CD4-positive, alpha-beta memory T cell (primary cell): ENCODE results near the gene CDC42EP4. TPM values are rescaled to one million over a fixed set of nuclear protein-coding genes. Genes with fewer than 3 reads are reported as not detected.

Source experiments
- CTCF ChIA-PET: fragments of 350-600 bp; sonication (Branson Sonifier 250); formaldehyde crosslinking; loops from one replicate; lab custom pipeline; 2021; ENCODE audit warnings: inconsistent platforms; ENCODE audit not compliant: partially characterized antibody; lab: Charles Lee
- POLR2A ChIA-PET: fragments of 350-600 bp; sonication (Branson Sonifier 250); formaldehyde crosslinking; loops from one replicate; lab custom pipeline; 2021; ENCODE audit not compliant: partially characterized antibody; lab: Charles Lee
- DNase-seq, 5 donors: peaks; one replicate each; pipeline versions ENCODE4 v3.0.0 to v3.0.0-alpha.2; 2020 to 2022; ENCODE audit warnings: mixed read lengths in 1 of 5
- H3K27ac ChIP-seq: one replicate; pipeline ENCODE4 v1.7.0; 2013; ENCODE audit warnings: low read depth, low read length
- H3K27me3 ChIP-seq: 2 replicates; pipeline ENCODE4 v1.7.0; 2013; ENCODE audit warnings: mild to moderate bottlenecking, low read length, moderate library complexity; ENCODE audit not compliant: insufficient read depth
- H3K36me3 ChIP-seq: 2 replicates; pipeline ENCODE4 v1.7.0; 2013; ENCODE audit warnings: mild to moderate bottlenecking, low read length, moderate library complexity; ENCODE audit not compliant: insufficient read depth
- H3K4me1 ChIP-seq: 2 replicates; pipeline ENCODE4 v1.7.0; 2013; ENCODE audit warnings: mild to moderate bottlenecking, low read length, moderate library complexity; ENCODE audit not compliant: insufficient read depth
- H3K4me3 ChIP-seq, 2 donors: one replicate each; pipeline ENCODE4 v1.7.0; 2013; ENCODE audit warnings: low read length in 2 of 2, mild to moderate bottlenecking in 1 of 2
- H3K9me3 ChIP-seq, 2 donors: one replicate each; pipeline ENCODE4 v1.7.0; 2013; ENCODE audit warnings: low read length in 2 of 2, control low read depth in 1 of 2; ENCODE audit not compliant: control insufficient read depth in 1 of 2
- H3K27ac Mint-ChIP-seq, 7 donors: one replicate each; pipeline ENCODE4 v1.8.0; 2020 to 2021; ENCODE audit warnings: mixed read lengths in 7 of 7, mild to moderate bottlenecking in 6 of 7, inconsistent platforms in 3 of 7, moderate library complexity in 3 of 7
- H3K27me3 Mint-ChIP-seq, 2 donors: one replicate each; pipeline ENCODE4 v1.8.0; 2020 to 2021; ENCODE audit warnings: mixed read lengths in 2 of 2
- H3K36me3 Mint-ChIP-seq, 2 donors: one replicate each; pipeline ENCODE4 v1.8.0; 2020 to 2021; ENCODE audit warnings: mixed read lengths in 2 of 2, inconsistent platforms in 1 of 2, mild to moderate bottlenecking in 1 of 2
- H3K4me1 Mint-ChIP-seq, 4 donors: one replicate each; pipeline ENCODE4 v1.8.0; 2020 to 2021; ENCODE audit warnings: mixed read lengths in 4 of 4, mild to moderate bottlenecking in 1 of 4
- H3K4me3 Mint-ChIP-seq, 8 donors: one replicate each; pipeline ENCODE4 v1.8.0; 2020 to 2021; ENCODE audit warnings: mixed read lengths in 8 of 8, mild to moderate bottlenecking in 7 of 8, moderate library complexity in 6 of 8, inconsistent platforms in 3 of 8
- H3K9me3 Mint-ChIP-seq, 8 donors: one replicate each; pipeline ENCODE4 v1.8.0; 2020 to 2021; ENCODE audit warnings: mixed read lengths in 8 of 8, mild to moderate bottlenecking in 5 of 8, inconsistent platforms in 3 of 8, moderate library complexity in 1 of 8
- intact Hi-C: fragments of 100-400 bp; cut with micrococcal nuclease; formaldehyde crosslinking; loops from one replicate; pipeline ENCODE4 v1.15.1; 2023
- polyA plus RNA-seq, 2 donors: library from polyadenylated mRNA; unstranded; fragments of 300-500 nt; fragmentation: Illumina TruSeq; gene quantifications; one replicate each; pipeline ENCODE4 v1.2.3, GENCODE V29; 2021
- total RNA-seq, 2 experiments: library from RNA; stranded (reverse); gene quantifications; one replicate each; pipeline ENCODE4 v1.2.3, GENCODE V29; 2021

The CDC42EP4 gene
- total and polyA plus RNA-seq, 4 experiments from 2014 or later, result 0.37 to 1.4 (median 1.0) TPM

DNA sequence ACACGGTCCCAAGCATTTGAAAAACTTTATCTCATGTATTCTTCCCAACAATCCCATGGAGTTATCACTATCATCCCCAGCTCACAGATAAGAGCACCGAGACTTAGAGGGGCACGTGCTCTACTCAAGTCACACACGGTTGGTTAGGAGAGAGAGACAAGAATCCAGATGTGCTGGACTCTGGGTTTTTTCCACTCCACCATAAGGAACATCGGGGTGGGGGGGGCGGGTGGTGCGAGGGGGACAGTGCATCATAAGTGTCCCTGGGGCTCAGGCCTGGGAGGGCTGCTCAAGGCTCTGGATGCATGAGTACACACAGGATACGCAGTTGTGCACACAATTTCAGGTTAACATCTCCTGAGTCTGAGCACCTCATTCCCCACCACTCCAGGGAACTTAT lies 7.4 kb downstream of the CDC42EP4 start:
- Mint-ChIP-seq H3K27me3 (peaks cover 0 to 3% of the 10 kb centered on the region in 2 donors), H3K36me3 (no peaks in the 10 kb centered on the region), H3K4me3 (no peak overlapping the region), H3K27ac (no peak overlapping the region), H3K4me1 (peaks cover 0 to 3% (median under 1%) of the 10 kb centered on the region in 4 donors), H3K9me3 (no peaks in the 10 kb centered on the region)
- no peaks in the 10 kb centered on the region for H3K4me1 ChIP-seq
- no peak overlapping the region for H3K4me3 ChIP-seq
- no peaks in the 10 kb centered on the region for H3K27me3 ChIP-seq
- no peak for DNase-seq
- H3K27ac ChIP-seq, result no peak overlapping the region
- CTCF ChIA-PET, result no interaction called here
- no peaks in the 10 kb centered on the region for H3K36me3 ChIP-seq
- POLR2A ChIA-PET, result no interaction called here
- intact Hi-C loops, result no loop called here
- no peaks in the 10 kb centered on the region for H3K9me3 ChIP-seq

DNA sequence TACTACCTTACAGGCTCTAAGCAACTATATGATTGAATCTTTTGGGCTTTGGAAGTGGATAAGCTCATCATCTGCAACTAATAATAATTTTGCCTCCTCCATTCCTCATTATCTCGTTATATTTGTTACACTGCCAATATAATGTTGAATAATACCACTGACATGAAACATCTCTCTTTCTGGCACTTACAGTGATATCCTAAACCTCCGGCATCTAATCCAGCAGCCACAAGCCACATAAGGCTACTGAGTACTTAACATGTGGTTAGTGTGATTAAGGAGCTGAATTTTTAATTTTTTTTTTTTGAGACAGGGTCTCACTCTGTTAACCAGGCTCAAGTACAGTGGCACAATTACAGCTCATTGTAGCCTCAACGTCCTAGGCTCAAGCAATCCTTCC lies 9.6 kb downstream of the CDC42EP4 start:
- no peaks in the 10 kb centered on the region for H3K36me3 Mint-ChIP-seq
- Histone ChIP-seq H3K4me1 (no peaks in the 10 kb centered on the region), H3K4me3 (no peak overlapping the region), H3K9me3 (no peaks in the 10 kb centered on the region), H3K36me3 (no peaks in the 10 kb centered on the region), H3K27me3 (no peaks in the 10 kb centered on the region), H3K27ac (no peak overlapping the region)
- POLR2A ChIA-PET, result no interaction called here
- CTCF ChIA-PET, result interaction anchor here (1.2 kb wide), 1 partner anchor 47 kb away, joined by 3 read pairs; no protein-coding TSS in a partner anchor
- H3K27me3 Mint-ChIP-seq, result peaks cover 0 to 3% of the 10 kb centered on the region in 2 donors
- no peaks in the 10 kb centered on the region for H3K9me3 Mint-ChIP-seq
- intact Hi-C loops, result no loop called here
- H3K27ac Mint-ChIP-seq, result no peak overlapping the region
- DNase-seq, result no peak
- H3K4me3 Mint-ChIP-seq, result no peak overlapping the region
- peaks cover 0 to 1% (median 0%) of the 10 kb centered on the region in 4 donors for H3K4me1 Mint-ChIP-seq

- ChIA-PET POLR2A (no interaction called here), CTCF (interaction anchor here (0.8 to 1.2 kb wide), 2 partner anchors 46 to 56 kb away, joined by 3 to 4 read pairs; no protein-coding TSS in a partner anchor)
- no peaks in the 10 kb centered on the region for H3K9me3 ChIP-seq
- peaks cover 0 to 3% of the 10 kb centered on the region in 2 donors for H3K27me3 Mint-ChIP-seq
- DNase-seq, result no peak
- no peak overlapping the region for H3K27ac ChIP-seq
- H3K4me3 ChIP-seq, result no peak overlapping the region
- H3K27ac Mint-ChIP-seq, result no peak overlapping the region
- H3K36me3 Mint-ChIP-seq, result no peaks in the 10 kb centered on the region
- H3K4me3 Mint-ChIP-seq, result no peak overlapping the region
- intact Hi-C loops, result no loop called here
- H3K36me3 ChIP-seq, result no peaks in the 10 kb centered on the region
- H3K9me3 Mint-ChIP-seq, result no peaks in the 10 kb centered on the region
- H3K4me1 ChIP-seq, result no peaks in the 10 kb centered on the region
- no peaks in the 10 kb centered on the region for H3K27me3 ChIP-seq
- H3K4me1 Mint-ChIP-seq, result peaks cover 0 to 1% (median 0%) of the 10 kb centered on the region in 4 donors
Observed at GRCh38 chr17:73301369-73301768, 10.4 kb downstream of the CDC42EP4 start.

DNA sequence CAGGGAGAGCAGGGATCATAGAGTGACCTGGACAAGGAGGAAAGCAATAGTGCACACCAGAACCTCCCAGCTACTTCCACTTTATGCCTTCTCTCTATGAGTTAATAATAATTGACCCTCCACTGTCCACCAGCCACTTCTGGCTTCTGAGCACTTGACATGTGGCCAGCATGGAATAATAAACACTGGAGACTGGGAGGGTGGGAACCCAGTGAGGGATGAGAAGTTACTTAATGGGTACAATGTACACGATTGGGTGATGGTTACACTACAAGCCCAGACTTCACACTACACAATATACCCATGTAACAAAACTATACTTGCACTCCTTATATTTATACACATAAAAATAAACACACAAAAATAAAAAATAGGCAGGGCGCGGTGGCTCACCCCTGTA lies 11.4 kb downstream of the CDC42EP4 start:
- no peak for DNase-seq
- H3K27me3 ChIP-seq, result no peaks in the 10 kb centered on the region
- H3K4me3 ChIP-seq, result no peak overlapping the region
- no peaks in the 10 kb centered on the region for H3K36me3 Mint-ChIP-seq
- no peak overlapping the region for H3K4me3 Mint-ChIP-seq
- no peak overlapping the region for H3K27ac ChIP-seq
- CTCF ChIA-PET, result no interaction called here
- POLR2A ChIA-PET, result no interaction called here
- no peaks in the 10 kb centered on the region for H3K9me3 Mint-ChIP-seq
- intact Hi-C loops, result no loop called here
- H3K4me1 ChIP-seq, result no peaks in the 10 kb centered on the region
- no peaks in the 10 kb centered on the region for H3K9me3 ChIP-seq
- peaks cover 0 to 1% (median 0%) of the 10 kb centered on the region in 4 donors for H3K4me1 Mint-ChIP-seq
- H3K27ac Mint-ChIP-seq, result peak overlapping the region in 1 of 7 donors; percentile 42
- H3K27me3 Mint-ChIP-seq, result peaks cover 0 to 4% of the 10 kb centered on the region in 2 donors
- H3K36me3 ChIP-seq, result no peaks in the 10 kb centered on the region

DNA sequence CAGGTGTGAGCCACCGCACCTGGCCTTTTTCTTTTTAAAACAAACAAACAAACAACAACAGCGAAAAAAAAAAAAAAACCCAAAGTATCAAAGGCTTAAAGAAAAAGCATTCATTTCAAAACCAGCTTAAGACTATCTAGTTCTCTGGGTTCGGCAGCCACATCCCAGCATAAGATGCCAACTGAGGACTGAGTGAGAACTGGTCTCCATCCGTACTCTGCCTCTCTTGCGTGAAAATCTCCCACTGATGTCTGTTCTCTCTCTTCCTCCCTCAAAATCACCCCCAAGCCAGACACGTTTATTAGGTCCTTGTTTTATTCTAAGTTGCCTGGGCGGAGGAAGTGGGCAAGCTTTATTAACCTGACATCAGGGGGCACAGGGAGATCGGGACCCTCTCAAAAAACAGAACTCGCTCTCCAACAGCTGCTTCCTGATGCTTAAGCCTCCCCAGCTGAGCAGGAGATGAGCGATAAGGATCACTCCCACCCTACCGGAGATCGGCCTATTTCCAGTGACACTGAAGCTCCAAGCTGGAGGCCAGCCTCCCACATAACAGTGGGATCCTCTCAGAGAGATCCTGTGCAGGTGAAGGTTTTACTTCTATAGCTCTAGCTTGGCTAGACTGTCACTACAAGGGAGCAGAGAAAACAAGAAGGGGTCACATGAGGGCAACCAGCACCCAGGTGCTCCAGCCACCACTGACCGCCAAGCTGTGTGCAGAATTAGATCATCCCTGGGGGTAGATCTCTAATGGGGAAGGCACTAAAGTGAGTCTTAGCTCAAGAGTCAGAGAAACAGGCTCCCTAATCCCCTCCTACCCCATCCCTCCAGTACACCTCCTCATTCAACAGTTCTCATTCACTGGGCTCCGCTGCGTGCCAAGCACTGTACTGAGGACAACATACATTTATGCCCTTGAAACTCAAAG lies 13.6 kb downstream of the CDC42EP4 start:
- H3K4me1 Mint-ChIP-seq, result peaks cover 0 to 1% (median 0%) of the 10 kb centered on the region in 4 donors
- no peaks in the 10 kb centered on the region for H3K9me3 Mint-ChIP-seq
- no peak overlapping the region for H3K4me3 Mint-ChIP-seq
- Histone ChIP-seq H3K4me3 (no peak overlapping the region), H3K27ac (no peak overlapping the region), H3K27me3 (no peaks in the 10 kb centered on the region), H3K4me1 (no peaks in the 10 kb centered on the region), H3K9me3 (no peaks in the 10 kb centered on the region), H3K36me3 (no peaks in the 10 kb centered on the region)
- H3K27me3 Mint-ChIP-seq, result peaks cover 0 to 1% of the 10 kb centered on the region in 2 donors
- ChIA-PET POLR2A (no interaction called here), CTCF (interaction anchor here (1.4 to 1.9 kb wide), 4 partner anchors 12 to 571 kb away, joined by 3 to 9 read pairs (median 4); no protein-coding TSS in a partner anchor)
- no peak for DNase-seq
- intact Hi-C loops, result no loop called here
- no peak overlapping the region for H3K27ac Mint-ChIP-seq
- H3K36me3 Mint-ChIP-seq, result no peaks in the 10 kb centered on the region

GRCh38 chr17:73293480-73293911 lies 18.3 kb downstream of the CDC42EP4 start:
- Histone ChIP-seq H3K4me1 (peaks cover 10% of the 10 kb centered on the region), H3K36me3 (no peaks in the 10 kb centered on the region), H3K27ac (no peak overlapping the region), H3K27me3 (no peaks in the 10 kb centered on the region), H3K4me3 (no peak overlapping the region), H3K9me3 (no peaks in the 10 kb centered on the region)
- no peak overlapping the region for H3K4me3 Mint-ChIP-seq
- ChIA-PET POLR2A (no interaction called here), CTCF (interaction anchor here (0.6 kb wide), 1 partner anchor 48 kb away, joined by 5 read pairs; no protein-coding TSS in a partner anchor)
- H3K4me1 Mint-ChIP-seq, result peaks cover 7 to 16% (median 12%) of the 10 kb centered on the region in 4 donors
- intact Hi-C loops, result no loop called here
- H3K27ac Mint-ChIP-seq, result no peak overlapping the region
- no peaks in the 10 kb centered on the region for H3K36me3 Mint-ChIP-seq
- peaks cover 0 to 1% of the 10 kb centered on the region in 2 donors for H3K27me3 Mint-ChIP-seq
- DNase-seq, result no peak
- no peaks in the 10 kb centered on the region for H3K9me3 Mint-ChIP-seq

DNA sequence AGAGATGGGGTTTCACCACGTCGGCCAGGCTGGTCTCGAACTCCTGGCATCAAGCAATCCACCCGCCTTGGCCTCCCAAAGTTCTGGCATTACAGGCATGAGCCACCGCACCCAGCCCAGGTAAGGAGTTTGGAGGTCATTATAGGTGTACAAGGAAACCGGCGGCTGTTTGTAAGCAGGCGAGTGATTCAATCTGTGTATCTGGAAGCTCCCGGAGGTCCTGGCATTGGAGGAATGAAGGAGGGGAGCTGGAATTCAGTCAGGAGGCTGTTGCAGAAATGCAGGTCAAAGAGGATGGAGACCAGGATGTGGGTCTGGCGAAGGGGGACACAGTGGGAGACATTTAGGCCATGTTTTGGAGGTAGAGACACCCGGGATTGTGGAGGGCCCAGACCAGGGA lies 18.8 kb downstream of the CDC42EP4 start:
- Histone ChIP-seq H3K36me3 (no peaks in the 10 kb centered on the region), H3K27ac (no peak overlapping the region), H3K27me3 (no peaks in the 10 kb centered on the region), H3K9me3 (no peaks in the 10 kb centered on the region), H3K4me3 (no peak overlapping the region), H3K4me1 (peaks cover 10% of the 10 kb centered on the region)
- intact Hi-C loops, result no loop called here
- ChIA-PET CTCF (interaction anchor here (0.6 kb wide), 1 partner anchor 48 kb away, joined by 5 read pairs; no protein-coding TSS in a partner anchor), POLR2A (no interaction called here)
- no peak overlapping the region for H3K4me3 Mint-ChIP-seq
- H3K9me3 Mint-ChIP-seq, result no peaks in the 10 kb centered on the region
- no peak overlapping the region for H3K27ac Mint-ChIP-seq
- DNase-seq, result no peak
- H3K36me3 Mint-ChIP-seq, result no peaks in the 10 kb centered on the region
- H3K4me1 Mint-ChIP-seq, result peaks cover 7 to 16% (median 12%) of the 10 kb centered on the region in 4 donors
- H3K27me3 Mint-ChIP-seq, result peaks cover 0 to 1% of the 10 kb centered on the region in 2 donors
